GM19035 (cell line): Measurements from ENCODE around the gene C13orf46.
"Not testable (repeated sequence)": the region's sequence is repeated elsewhere in the genome, so short reads cannot be mapped to it uniquely, and the experiment has no call there.

Experiments
- ATAC-seq: cut with Tn5 transposase; IDR thresholded peaks from one replicate; pipeline ENCODE4 v1.9.1; 2021; ENCODE audit not compliant: unreplicated experiment

The C13orf46 gene

GRCh38 chr13:113913408-113913807, 60.5 kb downstream of the C13orf46 start:
- not testable (repeated sequence) for ATAC-seq

- no peak for ATAC-seq
Measured at GRCh38 chr13:113912596-113912995, 61.3 kb downstream of the C13orf46 start.

GRCh38 chr13:113907635-113908617, 66.0 kb downstream of the C13orf46 start:
- no peak for ATAC-seq

GRCh38 chr13:113906571-113906970, 67.3 kb downstream of the C13orf46 start:
- ATAC-seq: no peak

- ATAC-seq: no peak
Measured at GRCh38 chr13:113905942-113906341, 67.9 kb downstream of the C13orf46 start.

- no peak for ATAC-seq
Measured at GRCh38 chr13:113905018-113905417, 68.9 kb downstream of the C13orf46 start.

GRCh38 chr13:113904411-113904810, 69.5 kb downstream of the C13orf46 start:
- ATAC-seq: no peak

- no peak for ATAC-seq
Measured at GRCh38 chr13:113903912-113904311, 70.0 kb downstream of the C13orf46 start.
